HepG2 (cell line): ENCODE data around the gene UNKL. TPM values are rescaled to one million over a fixed set of nuclear protein-coding genes. Genes with fewer than 3 reads are reported as not detected.

Experiments
- AGO2 ChIP-seq: fragments of 200-400 bp; formaldehyde crosslinking; optimal IDR thresholded peaks from 2 replicates; pipeline ENCODE3; 2017; ENCODE audit warnings: mild to moderate bottlenecking, low read depth, low read length, moderate library complexity
- CEBPB ChIP-seq: IDR thresholded peaks from 2 replicates; pipeline ENCODE4 v1.6.1; 2011; ENCODE audit warnings: low read depth, low read length, improper control_type of control experiment, borderline replicate concordance
- EED ChIP-seq: sonication (generic); formaldehyde crosslinking; IDR thresholded peaks from 2 replicates; pipeline ENCODE4 v1.5.0; 2020; ENCODE audit warnings: mild to moderate bottlenecking, missing genetic modification reagents
- FIP1L1 ChIP-seq: fragments of 200-400 bp; formaldehyde crosslinking; IDR thresholded peaks from 2 replicates; pipeline ENCODE4 v1.6.1; 2018; ENCODE audit warnings: low read depth, mild to moderate bottlenecking, low read length, moderate library complexity, borderline replicate concordance; ENCODE audit not compliant: insufficient read depth
- HES4 ChIP-seq: sonication (generic); formaldehyde crosslinking; IDR thresholded peaks from 2 replicates; pipeline ENCODE4 v1.9.0; 2021; ENCODE audit warnings: mild to moderate bottlenecking, missing genetic modification reagents, borderline replicate concordance
- JARID2 ChIP-seq: sonication (generic); formaldehyde crosslinking; IDR thresholded peaks from 2 replicates; pipeline ENCODE4 v1.8.1; 2023; ENCODE audit warnings: missing genetic modification reagents, inconsistent platforms; ENCODE audit not compliant: insufficient replicate concordance
- JUN ChIP-seq: sonication (generic); formaldehyde crosslinking; IDR thresholded peaks from 2 replicates; pipeline ENCODE4 v1.4.0; 2020; ENCODE audit warnings: mild to moderate bottlenecking, missing genetic modification reagents
- SALL1 ChIP-seq: sonication (generic); formaldehyde crosslinking; IDR thresholded peaks from 2 replicates; pipeline ENCODE4 v1.8.0; 2022; ENCODE audit warnings: mild to moderate bottlenecking, missing genetic modification reagents
- ZNF121 ChIP-seq: sonication (generic); formaldehyde crosslinking; IDR thresholded peaks from 2 replicates; pipeline ENCODE4 v1.5.0; 2020; ENCODE audit warnings: mild to moderate bottlenecking, missing genetic modification reagents
- ZNF274 ChIP-seq: sonication (generic); formaldehyde crosslinking; IDR thresholded peaks from 2 replicates; pipeline ENCODE4 v1.5.1; 2020; ENCODE audit warnings: mild to moderate bottlenecking, missing genetic modification reagents
- ZNF431 ChIP-seq: sonication (generic); formaldehyde crosslinking; IDR thresholded peaks from 2 replicates; pipeline ENCODE4 v1.9.0; 2022; ENCODE audit warnings: missing genetic modification reagents, low read depth, mild to moderate bottlenecking, borderline replicate concordance
- ZNF616 ChIP-seq: sonication (generic); formaldehyde crosslinking; IDR thresholded peaks from 2 replicates; pipeline ENCODE4 v1.5.0; 2020; ENCODE audit warnings: low read depth, mild to moderate bottlenecking, missing genetic modification reagents
- ZNF761 ChIP-seq: sonication (generic); formaldehyde crosslinking; conservative IDR thresholded peaks from 2 replicates; pipeline ENCODE4 v1.4.0; 2020; ENCODE audit warnings: mild to moderate bottlenecking, missing genetic modification reagents
- ZNF772 ChIP-seq: sonication (generic); formaldehyde crosslinking; IDR thresholded peaks from 2 replicates; pipeline ENCODE4 v1.5.0; 2020; ENCODE audit warnings: mild to moderate bottlenecking, missing genetic modification reagents
- polyA plus RNA-seq, 8 experiments: library from polyadenylated mRNA; depleted of rRNA in 3 of 8; stranded (reverse) in 7 of 8; unstranded in 1 of 8; fragments of >200 nt; fragmentation: Illumina TruSeq in 4 of 8; extraction: Trizol in 4 of 8; gene quantifications; 2 replicates each; pipeline versions ENCODE4 v1.2.1 to v1.2.3, GENCODE V29; 2011 to 2016; ENCODE audit warnings: low read depth in 4 of 8, missing spikeins in 1 of 8, mixed read lengths in 1 of 8; ENCODE audit not compliant: insufficient read depth in 1 of 8
- total RNA-seq, 5 experiments: library from RNA; depleted of rRNA; stranded (reverse); fragments of >200 nt; fragmentation: Illumina TruSeq; extraction: Trizol; gene quantifications; 2 replicates each; pipeline ENCODE4 v1.2.3, GENCODE V29; 2016; ENCODE audit warnings: low read depth in 1 of 5
- TF ChIP-seq, protein P1 (sequence below), 2 experiments: sonication (generic) in 1 of 2; formaldehyde crosslinking in 1 of 2; IDR thresholded peaks; 2 replicates each; pipeline versions ENCODE4 v1.4.0 to v1.6.1; 2016 to 2020; ENCODE audit warnings: borderline replicate concordance in 1 of 2, low read depth in 1 of 2, mild to moderate bottlenecking in 1 of 2, missing genetic modification reagents in 1 of 2
- TF ChIP-seq, protein P2 (sequence below): sonication (generic); formaldehyde crosslinking; IDR thresholded peaks from 2 replicates; pipeline ENCODE4 v1.4.0; 2020; ENCODE audit warnings: missing genetic modification reagents
- TF ChIP-seq, protein P3 (sequence below): IDR thresholded peaks from 2 replicates; pipeline ENCODE4 v1.6.1; 2016; ENCODE audit warnings: low read depth, control low read depth
- TF ChIP-seq, protein P4 (sequence below): IDR thresholded peaks from 2 replicates; pipeline ENCODE4 v1.6.1; 2016
- TF ChIP-seq, protein P5 (sequence below): sonication (generic); formaldehyde crosslinking; IDR thresholded peaks from 2 replicates; pipeline ENCODE4 v1.4.0; 2020; ENCODE audit warnings: missing genetic modification reagents

The UNKL gene
- total and polyA plus RNA-seq, 2 of the 13 experiments (the other 11 are each of a cell fraction or from before 2014, with no cell fraction given): 10.4 to 17.6 TPM

DNA sequence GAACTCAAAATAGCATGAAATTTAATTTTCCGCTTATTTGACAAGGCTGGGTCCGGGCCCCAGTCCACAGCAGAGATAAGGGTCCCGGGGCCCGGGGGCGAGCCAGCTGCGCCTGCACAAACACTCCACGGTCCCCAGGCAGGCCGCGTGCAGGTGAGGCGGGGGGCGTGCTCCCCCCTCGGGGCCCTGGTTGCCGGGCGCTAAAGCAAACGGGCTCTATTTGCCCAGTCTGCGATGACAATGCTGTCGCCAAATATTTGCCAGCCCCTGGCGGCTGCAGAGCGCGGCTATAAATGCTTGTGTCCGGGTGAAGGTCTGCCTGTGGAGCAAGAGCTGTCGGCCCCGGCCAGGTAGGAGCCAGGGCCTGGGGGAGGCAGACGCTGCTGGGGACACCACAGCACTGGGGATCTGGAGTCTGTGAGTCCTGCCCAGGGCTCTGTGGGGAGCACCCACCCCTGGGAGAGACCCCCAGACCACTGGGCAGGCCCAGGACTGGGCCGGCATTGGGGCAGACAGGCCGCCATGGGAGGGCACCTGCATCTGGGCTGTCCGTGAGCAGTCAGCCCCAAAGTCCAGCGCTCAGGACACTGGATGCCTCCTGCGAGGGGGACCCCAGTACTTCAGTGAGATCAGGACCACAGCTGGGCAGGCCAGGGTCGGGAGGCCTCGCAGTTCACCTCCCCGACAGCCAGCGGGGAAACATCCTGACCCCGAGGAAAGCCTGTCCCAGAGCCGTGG, 16.4 kb upstream of the UNKL start, which contains the start of gene PERCC1 (continued):
- TF ChIP-seq, protein P1, sequence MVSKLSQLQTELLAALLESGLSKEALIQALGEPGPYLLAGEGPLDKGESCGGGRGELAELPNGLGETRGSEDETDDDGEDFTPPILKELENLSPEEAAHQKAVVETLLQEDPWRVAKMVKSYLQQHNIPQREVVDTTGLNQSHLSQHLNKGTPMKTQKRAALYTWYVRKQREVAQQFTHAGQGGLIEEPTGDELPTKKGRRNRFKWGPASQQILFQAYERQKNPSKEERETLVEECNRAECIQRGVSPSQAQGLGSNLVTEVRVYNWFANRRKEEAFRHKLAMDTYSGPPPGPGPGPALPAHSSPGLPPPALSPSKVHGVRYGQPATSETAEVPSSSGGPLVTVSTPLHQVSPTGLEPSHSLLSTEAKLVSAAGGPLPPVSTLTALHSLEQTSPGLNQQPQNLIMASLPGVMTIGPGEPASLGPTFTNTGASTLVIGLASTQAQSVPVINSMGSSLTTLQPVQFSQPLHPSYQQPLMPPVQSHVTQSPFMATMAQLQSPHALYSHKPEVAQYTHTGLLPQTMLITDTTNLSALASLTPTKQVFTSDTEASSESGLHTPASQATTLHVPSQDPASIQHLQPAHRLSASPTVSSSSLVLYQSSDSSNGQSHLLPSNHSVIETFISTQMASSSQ (IDR thresholded peaks at IDR 0.05; ENCODE audit: low read depth): no peak
- TF ChIP-seq, protein P1 (CRISPR knock-in tag; IDR thresholded peaks at IDR 0.05; ENCODE audit: borderline replicate concordance): peak; percentile 80; the same call in 1 of the 2 replicates
- TF ChIP-seq ZNF274 (CRISPR knock-in tag) (no peak), ZNF761 (peak; percentile 79; the same call in 1 of the 2 replicates), JARID2 (no peak), SALL1 (peak; percentile 79), HES4 (CRISPR knock-in tag) (0 out of 2 replicates have a peak, but pooled peaks have one; percentile 54), JUN (peak; percentile 48; the same call in 1 of the 2 replicates), ZNF616 (CRISPR knock-in tag) (0 out of 2 replicates have a peak, but pooled peaks have one; percentile 46), CEBPB (peak; percentile 61; the same call in 1 of the 2 replicates), FIP1L1 (no peak), ZNF772 (peak; percentile 80; the same call in 1 of the 2 replicates), EED (no peak), ZNF431 (CRISPR knock-in tag) (0 out of 2 replicates have a peak, but pooled peaks have one; percentile 46), ZNF121 (CRISPR knock-in tag) (0 out of 2 replicates have a peak, but pooled peaks have one; percentile 32), AGO2 (no peak)
- TF ChIP-seq, protein P2, sequence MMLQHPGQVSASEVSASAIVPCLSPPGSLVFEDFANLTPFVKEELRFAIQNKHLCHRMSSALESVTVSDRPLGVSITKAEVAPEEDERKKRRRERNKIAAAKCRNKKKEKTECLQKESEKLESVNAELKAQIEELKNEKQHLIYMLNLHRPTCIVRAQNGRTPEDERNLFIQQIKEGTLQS (CRISPR knock-in tag): no peak
- TF ChIP-seq, protein P3, sequence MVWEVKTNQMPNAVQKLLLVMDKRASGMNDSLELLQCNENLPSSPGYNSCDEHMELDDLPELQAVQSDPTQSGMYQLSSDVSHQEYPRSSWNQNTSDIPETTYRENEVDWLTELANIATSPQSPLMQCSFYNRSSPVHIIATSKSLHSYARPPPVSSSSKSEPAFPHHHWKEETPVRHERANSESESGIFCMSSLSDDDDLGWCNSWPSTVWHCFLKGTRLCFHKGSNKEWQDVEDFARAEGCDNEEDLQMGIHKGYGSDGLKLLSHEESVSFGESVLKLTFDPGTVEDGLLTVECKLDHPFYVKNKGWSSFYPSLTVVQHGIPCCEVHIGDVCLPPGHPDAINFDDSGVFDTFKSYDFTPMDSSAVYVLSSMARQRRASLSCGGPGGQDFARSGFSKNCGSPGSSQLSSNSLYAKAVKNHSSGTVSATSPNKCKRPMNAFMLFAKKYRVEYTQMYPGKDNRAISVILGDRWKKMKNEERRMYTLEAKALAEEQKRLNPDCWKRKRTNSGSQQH (CRISPR knock-in tag): no peak
- TF ChIP-seq, protein P4, sequence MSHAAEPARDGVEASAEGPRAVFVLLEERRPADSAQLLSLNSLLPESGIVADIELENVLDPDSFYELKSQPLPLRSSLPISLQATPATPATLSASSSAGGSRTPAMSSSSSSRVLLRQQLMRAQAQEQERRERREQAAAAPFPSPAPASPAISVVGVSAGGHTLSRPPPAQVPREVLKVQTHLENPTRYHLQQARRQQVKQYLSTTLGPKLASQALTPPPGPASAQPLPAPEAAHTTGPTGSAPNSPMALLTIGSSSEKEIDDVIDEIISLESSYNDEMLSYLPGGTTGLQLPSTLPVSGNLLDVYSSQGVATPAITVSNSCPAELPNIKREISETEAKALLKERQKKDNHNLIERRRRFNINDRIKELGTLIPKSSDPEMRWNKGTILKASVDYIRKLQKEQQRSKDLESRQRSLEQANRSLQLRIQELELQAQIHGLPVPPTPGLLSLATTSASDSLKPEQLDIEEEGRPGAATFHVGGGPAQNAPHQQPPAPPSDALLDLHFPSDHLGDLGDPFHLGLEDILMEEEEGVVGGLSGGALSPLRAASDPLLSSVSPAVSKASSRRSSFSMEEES (CRISPR knock-in tag): peak; percentile 65; the same call in 1 of the 2 replicates
- TF ChIP-seq, protein P5, sequence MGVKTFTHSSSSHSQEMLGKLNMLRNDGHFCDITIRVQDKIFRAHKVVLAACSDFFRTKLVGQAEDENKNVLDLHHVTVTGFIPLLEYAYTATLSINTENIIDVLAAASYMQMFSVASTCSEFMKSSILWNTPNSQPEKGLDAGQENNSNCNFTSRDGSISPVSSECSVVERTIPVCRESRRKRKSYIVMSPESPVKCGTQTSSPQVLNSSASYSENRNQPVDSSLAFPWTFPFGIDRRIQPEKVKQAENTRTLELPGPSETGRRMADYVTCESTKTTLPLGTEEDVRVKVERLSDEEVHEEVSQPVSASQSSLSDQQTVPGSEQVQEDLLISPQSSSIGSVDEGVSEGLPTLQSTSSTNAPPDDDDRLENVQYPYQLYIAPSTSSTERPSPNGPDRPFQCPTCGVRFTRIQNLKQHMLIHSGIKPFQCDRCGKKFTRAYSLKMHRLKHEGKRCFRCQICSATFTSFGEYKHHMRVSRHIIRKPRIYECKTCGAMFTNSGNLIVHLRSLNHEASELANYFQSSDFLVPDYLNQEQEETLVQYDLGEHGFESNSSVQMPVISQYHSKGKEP: no peak
